NB4 (cell line): ENCODE results near the gene CNGB1.

ENCODE experiments used
- POLR2A ChIP-seq: IDR thresholded peaks from 2 replicates; pipeline ENCODE4 v1.6.1; 2011; ENCODE audit warnings: mild to moderate bottlenecking; ENCODE audit not compliant: insufficient read length; ENCODE audit errors: extremely low read depth
- TF ChIP-seq, protein P1 (sequence below): IDR thresholded peaks from 2 replicates; pipeline ENCODE4 v1.6.1; 2011; ENCODE audit warnings: low read depth, low read length

DNA sequence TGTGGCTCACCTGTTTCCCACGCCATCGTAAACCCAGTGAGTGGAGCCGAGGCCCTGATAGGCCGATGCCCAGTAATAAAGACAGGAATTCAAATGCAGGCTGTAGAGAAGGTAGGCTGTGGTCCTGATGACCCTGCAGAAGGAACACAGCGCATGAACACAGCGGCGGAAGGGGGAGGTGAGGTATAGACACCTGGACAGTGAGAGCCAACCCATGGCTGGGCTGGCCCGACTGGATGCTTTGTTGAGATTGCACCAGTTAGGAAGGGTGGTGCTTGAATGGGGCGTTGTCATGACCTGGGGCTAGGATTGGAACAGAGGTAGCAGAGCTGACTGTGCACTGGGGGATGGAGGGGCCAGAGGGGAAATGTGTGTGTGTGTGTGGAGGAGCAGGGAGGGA, 59.2 kb downstream of the CNGB1 start:
- TF ChIP-seq, protein P1, sequence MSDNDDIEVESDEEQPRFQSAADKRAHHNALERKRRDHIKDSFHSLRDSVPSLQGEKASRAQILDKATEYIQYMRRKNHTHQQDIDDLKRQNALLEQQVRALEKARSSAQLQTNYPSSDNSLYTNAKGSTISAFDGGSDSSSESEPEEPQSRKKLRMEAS: no peak
- no peak for TF ChIP-seq POLR2A
